Measurements from ENCODE around the gene KRTAP4-7. TPM values are rescaled to one million over a fixed set of nuclear protein-coding genes. Genes with fewer than 3 reads are reported as not detected.

KRTAP4-7 gene
- total RNA-seq, 2 donors from 2014 or later, result not detected

GRCh38 chr17:41065829-41066624, 17.9 kb upstream of the KRTAP4-7 start, which contains the start of gene KRTAP2-4:
Gene KRTAP2-4 (minus strand): TSS chr17:41065879. CDS start chr17:41065845, 34 bp downstream.
- TF ChIP-seq, protein P1, sequence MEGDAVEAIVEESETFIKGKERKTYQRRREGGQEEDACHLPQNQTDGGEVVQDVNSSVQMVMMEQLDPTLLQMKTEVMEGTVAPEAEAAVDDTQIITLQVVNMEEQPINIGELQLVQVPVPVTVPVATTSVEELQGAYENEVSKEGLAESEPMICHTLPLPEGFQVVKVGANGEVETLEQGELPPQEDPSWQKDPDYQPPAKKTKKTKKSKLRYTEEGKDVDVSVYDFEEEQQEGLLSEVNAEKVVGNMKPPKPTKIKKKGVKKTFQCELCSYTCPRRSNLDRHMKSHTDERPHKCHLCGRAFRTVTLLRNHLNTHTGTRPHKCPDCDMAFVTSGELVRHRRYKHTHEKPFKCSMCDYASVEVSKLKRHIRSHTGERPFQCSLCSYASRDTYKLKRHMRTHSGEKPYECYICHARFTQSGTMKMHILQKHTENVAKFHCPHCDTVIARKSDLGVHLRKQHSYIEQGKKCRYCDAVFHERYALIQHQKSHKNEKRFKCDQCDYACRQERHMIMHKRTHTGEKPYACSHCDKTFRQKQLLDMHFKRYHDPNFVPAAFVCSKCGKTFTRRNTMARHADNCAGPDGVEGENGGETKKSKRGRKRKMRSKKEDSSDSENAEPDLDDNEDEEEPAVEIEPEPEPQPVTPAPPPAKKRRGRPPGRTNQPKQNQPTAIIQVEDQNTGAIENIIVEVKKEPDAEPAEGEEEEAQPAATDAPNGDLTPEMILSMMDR (IDR thresholded peaks at IDR 0.05), result no peak
- H3K27me3 ChIP-seq, result no peaks in the 10 kb centered on the region
- H3K9me3 ChIP-seq, result no peaks in the 10 kb centered on the region
- H3K9ac ChIP-seq (ENCODE audit: low read depth in 2 of 2, low read length in 2 of 2), result no peak within 1 kb of the TSS
- no peak for DNase-seq
- H3K36me3 ChIP-seq, result no peaks in the 10 kb centered on the region
- no peaks in the 10 kb centered on the region for H3K4me1 ChIP-seq
- intact Hi-C loops (cut with DNase I), result no loop called here
- no peak within 1 kb of the TSS for H3K4me3 ChIP-seq
- H3K27ac ChIP-seq, result no peak within 1 kb of the TSS

GRCh38 chr17:41067281-41067680, 16.7 kb upstream of the KRTAP4-7 start:
- no peaks in the 10 kb centered on the region for H3K27me3 ChIP-seq
- intact Hi-C loops (cut with DNase I), result no loop called here
- H3K27ac ChIP-seq, result no peak overlapping the region
- no peak overlapping the region for H3K9ac ChIP-seq (ENCODE audit: low read depth in 2 of 2, low read length in 2 of 2)
- no peaks in the 10 kb centered on the region for H3K9me3 ChIP-seq
- H3K36me3 ChIP-seq, result no peaks in the 10 kb centered on the region
- H3K4me3 ChIP-seq, result no peak overlapping the region
- H3K4me1 ChIP-seq, result no peaks in the 10 kb centered on the region
- DNase-seq, result no peak
- TF ChIP-seq, protein P1 (IDR thresholded peaks at IDR 0.05), result no peak

DNA sequence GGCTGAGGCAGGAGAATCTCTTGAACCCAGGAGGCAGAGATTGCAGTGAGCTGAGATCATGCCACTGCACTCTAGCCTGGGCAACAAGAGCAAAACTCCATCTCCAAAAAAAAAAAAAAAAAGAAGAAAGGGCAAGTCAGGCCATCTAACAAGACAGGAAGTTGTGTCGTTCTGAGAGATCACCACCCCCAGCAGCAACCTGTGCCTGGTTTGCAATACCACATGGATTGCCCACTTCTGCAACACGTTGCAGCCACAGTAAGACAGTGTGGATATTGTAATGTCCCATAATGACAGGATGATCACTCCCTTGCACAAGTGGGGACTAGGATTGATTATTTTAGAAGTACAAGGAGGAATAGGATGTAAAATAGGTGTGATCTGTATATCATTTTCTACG, 14.9 kb upstream of the KRTAP4-7 start:
- Histone ChIP-seq H3K9ac (ENCODE audit: low read depth in 2 of 2, low read length in 2 of 2) (no peak overlapping the region), H3K4me1 (no peaks in the 10 kb centered on the region), H3K27me3 (no peaks in the 10 kb centered on the region), H3K36me3 (no peaks in the 10 kb centered on the region), H3K9me3 (no peaks in the 10 kb centered on the region), H3K27ac (no peak overlapping the region), H3K4me3 (no peak overlapping the region)
- TF ChIP-seq, protein P1 (IDR thresholded peaks at IDR 0.05), result no peak
- no peak for DNase-seq
- intact Hi-C loops (cut with DNase I), result no loop called here

- Histone ChIP-seq H3K27ac (no peak overlapping the region), H3K4me1 (no peaks in the 10 kb centered on the region), H3K9me3 (no peaks in the 10 kb centered on the region), H3K9ac (ENCODE audit: low read depth in 2 of 2, low read length in 2 of 2) (no peak overlapping the region), H3K27me3 (no peaks in the 10 kb centered on the region), H3K4me3 (no peak overlapping the region), H3K36me3 (no peaks in the 10 kb centered on the region)
- TF ChIP-seq, protein P1 (IDR thresholded peaks at IDR 0.05), result no peak
- intact Hi-C loops (cut with DNase I), result no loop called here
- no peak for DNase-seq
Measured at GRCh38 chr17:41071606-41072360, 12.2 kb upstream of the KRTAP4-7 start.

DNA sequence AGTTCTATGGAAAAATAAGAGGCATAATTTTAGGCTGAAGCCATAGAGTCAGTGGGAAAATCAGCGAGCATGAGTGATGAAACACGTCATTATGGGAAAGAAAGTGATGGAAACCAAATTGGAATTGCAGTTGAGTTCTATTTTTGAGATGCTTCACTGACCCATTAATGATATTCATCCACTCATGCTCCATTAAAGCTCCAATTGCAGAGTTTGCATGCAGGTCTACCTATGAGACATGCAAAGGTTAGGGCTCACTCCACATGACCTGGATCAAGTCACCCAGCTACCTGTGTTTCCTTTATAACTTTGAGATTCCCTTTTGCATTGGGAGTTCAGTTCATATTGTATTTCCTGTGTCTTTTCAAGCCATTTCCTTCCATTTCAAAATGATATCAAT, 10.3 kb upstream of the KRTAP4-7 start:
- intact Hi-C loops (cut with DNase I), result no loop called here
- Histone ChIP-seq H3K4me1 (no peaks in the 10 kb centered on the region), H3K4me3 (no peak overlapping the region), H3K36me3 (no peaks in the 10 kb centered on the region), H3K27me3 (no peaks in the 10 kb centered on the region), H3K9ac (ENCODE audit: low read depth in 2 of 2, low read length in 2 of 2) (no peak overlapping the region), H3K9me3 (no peaks in the 10 kb centered on the region), H3K27ac (no peak overlapping the region)
- no peak for DNase-seq
- TF ChIP-seq, protein P1 (IDR thresholded peaks at IDR 0.05), result no peak
